Measurements from ENCODE around the gene USP15. TPM values are rescaled to one million over a fixed set of nuclear protein-coding genes. Genes with fewer than 3 reads are reported as not detected.

USP15 gene
- 53.4 TPM for polyA plus RNA-seq (ENCODE audit: insufficient read length)
- long read RNA-seq, donor 1, full-length matches to known transcripts = 4 of 4 reads
- long read RNA-seq, donor 1, partial matches to known transcripts = 0 of 4 reads
- long read RNA-seq, donor 1, other reads (novel, unspliced or antisense) = 0 of 4 reads
- long read RNA-seq, donor 2, full-length matches to known transcripts = 5 of 5 reads
- long read RNA-seq, donor 2, partial matches to known transcripts = 0 of 5 reads
- long read RNA-seq, donor 2, other reads (novel, unspliced or antisense) = 0 of 5 reads
- long read RNA-seq, donor 3, full-length matches to known transcripts = 5 of 5 reads
- long read RNA-seq, donor 3, partial matches to known transcripts = 0 of 5 reads
- long read RNA-seq, donor 3, other reads (novel, unspliced or antisense) = 0 of 5 reads
- long read RNA-seq, donor 4, partial matches to known transcripts = 0 of 2 reads
- long read RNA-seq, donor 4, other reads (novel, unspliced or antisense) = 0 of 2 reads
- long read RNA-seq, donor 5, full-length matches to known transcripts = 10 of 10 reads
- long read RNA-seq, donor 5, partial matches to known transcripts = 0 of 10 reads
- long read RNA-seq, donor 5, other reads (novel, unspliced or antisense) = 0 of 10 reads
- long read RNA-seq, donor 6, partial matches to known transcripts = 0 of 4 reads
- long read RNA-seq, donor 6, other reads (novel, unspliced or antisense) = 0 of 4 reads
- long read RNA-seq, donor 7, full-length matches to known transcripts = 9 of 9 reads
- long read RNA-seq, donor 7, partial matches to known transcripts = 0 of 9 reads
- long read RNA-seq, donor 7, other reads (novel, unspliced or antisense) = 0 of 9 reads
- long read RNA-seq, donor 8, full-length matches to known transcripts = 4 of 4 reads
- long read RNA-seq, donor 8, partial matches to known transcripts = 0 of 4 reads
- long read RNA-seq, donor 8, other reads (novel, unspliced or antisense) = 0 of 4 reads

DNA sequence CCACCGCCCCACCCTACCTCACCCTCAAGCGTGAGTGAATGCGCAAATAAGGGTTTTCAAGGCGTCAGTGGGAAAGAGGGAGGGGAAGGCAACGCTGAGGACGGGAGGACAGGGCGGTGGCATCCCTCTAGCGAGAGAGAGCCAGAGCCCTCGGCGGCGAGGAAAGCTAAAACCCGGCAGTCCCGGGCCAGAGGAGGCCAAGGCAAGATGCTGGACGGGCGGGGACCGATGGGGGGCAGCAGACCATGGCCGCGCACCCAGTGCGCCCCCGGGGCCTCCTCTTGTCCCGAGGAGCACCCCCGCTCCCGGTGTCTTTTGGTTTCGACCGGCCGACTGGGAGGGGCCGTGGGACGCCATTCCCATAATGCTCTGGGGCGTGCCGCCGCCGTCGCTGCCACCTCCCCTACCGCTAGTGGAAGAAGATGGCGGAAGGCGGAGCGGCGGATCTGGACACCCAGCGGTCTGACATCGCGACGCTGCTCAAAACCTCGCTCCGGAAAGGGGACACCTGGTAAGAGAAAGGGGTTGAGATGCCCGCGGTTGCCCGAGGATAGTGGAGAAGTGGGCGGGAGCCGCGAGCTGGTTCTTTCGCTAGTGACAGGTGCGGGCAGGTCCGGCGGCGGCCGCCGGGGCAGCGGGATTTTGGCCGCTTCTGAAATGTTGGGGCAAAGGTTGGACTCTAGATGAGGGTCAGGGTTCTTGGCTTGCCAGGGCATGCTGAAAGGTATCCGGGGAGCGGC is at the start of gene USP15:
USP15 (plus strand) TSS at position 412 of the 740 bp plus-strand sequence; CDS start at position 423, 11 bp downstream.
- peak; percentile 97 for DNase-seq

DNA sequence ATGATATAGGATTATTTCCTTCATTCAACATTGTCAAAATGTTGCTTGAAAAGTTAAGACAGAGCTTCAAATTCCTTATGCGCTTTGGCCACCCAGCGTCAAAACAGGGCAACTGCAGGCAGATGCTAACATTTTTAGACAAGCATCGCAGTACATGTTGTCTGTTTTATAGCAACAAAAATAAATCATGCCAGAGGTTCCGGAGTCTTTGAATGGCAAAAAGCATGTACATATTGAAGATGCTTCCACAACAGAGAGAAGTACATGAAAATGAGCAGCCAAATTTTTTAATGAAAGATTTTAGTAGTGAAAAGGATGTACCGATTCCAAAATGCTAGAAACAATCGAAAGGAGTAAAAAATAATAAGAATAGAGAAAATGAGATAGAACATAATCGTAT is 49.8 kb upstream of the USP15 start:
- no peak for DNase-seq

DNA sequence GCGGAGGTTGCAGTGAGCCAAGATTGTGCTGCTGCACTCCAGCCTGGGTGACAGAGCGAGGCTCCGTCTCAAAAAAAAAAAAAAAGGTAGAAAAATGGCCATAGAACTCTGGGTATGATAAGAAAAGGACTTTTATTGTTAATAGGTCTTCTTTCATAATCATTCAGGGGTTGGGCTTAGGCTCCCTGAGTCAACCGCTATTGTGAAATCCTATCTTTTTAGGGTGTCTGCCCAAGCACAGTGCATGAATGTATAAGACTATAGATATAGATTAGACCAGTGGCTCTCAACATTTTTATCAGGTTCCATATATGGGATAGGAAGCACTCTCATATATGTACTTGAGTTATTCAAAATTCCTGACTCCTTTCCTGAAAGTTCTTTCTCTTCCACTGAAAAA is 48.7 kb upstream of the USP15 start:
- no peak for DNase-seq

DNA sequence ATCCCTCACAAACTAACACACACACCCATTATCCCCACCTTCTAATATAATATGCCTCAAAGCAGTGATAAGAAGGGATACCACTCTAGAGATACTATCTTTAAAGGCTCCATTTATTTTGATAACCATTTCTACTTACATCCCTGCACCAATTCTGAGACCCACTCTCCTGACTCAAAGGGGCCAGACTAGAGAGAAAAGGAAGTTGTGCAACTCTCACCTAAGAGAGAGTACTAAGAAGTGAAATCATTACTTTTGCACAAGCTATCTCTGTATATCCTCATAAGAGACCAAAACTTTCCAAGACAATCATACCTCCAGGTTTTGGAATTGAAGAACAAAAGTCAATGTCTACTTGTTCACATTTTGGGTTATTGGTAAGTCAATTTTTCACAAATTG is 45.4 kb upstream of the USP15 start:
- DNase-seq = no peak

DNA sequence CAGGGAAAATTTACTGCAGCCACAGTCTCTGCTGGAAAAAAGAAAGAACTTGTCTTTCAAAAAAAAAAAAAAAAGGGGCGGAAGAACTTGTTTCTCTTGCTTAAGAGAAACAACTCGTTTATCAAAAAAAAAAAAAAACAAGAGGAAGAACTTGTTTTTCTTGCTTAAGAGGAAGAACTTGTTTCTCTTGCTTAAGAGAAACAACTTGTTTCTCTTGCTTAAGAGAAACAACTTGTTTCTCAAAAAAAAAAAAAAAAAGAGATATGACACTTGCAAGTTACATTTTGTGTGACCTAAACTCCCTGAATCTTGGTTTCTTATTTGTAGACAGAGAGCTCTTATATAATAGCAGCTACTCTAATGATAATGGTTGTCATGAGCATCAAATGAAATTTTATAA is 44.7 kb upstream of the USP15 start:
- DNase-seq = no peak

DNA sequence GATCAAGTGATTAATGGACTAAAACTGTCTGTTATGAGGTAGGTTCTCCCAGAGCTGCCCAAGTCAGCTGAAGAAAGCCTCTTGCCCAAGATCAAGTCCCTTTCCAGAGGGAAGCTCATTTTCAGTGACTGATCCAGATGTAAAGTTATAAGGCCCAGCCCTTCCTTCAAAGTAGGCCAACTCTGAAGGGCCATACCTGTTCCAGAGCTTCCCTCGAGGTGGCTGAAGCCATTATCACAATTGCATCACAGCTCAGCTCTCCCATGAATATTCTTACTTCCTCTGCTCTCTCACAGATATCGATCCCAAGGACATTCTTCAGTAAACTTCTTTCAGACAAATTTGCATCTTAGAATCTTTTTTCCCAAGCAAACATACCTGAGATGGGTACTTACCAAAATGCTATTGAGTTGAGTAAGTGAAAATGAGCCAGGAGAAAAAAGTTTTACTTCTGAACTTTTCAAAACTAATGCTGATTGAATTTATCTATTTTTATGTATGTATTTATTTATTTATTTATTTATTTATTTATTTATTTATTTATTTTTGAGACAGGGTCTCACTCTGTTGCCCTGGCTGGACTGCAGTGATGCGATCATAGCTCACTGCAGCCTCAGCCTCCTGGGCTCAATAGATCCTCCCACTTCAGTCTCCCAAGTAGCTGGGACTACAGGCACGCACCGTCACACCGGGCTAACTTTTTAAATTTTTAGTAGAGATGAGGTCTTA is 42.6 kb upstream of the USP15 start:
- DNase-seq = no peak

DNA sequence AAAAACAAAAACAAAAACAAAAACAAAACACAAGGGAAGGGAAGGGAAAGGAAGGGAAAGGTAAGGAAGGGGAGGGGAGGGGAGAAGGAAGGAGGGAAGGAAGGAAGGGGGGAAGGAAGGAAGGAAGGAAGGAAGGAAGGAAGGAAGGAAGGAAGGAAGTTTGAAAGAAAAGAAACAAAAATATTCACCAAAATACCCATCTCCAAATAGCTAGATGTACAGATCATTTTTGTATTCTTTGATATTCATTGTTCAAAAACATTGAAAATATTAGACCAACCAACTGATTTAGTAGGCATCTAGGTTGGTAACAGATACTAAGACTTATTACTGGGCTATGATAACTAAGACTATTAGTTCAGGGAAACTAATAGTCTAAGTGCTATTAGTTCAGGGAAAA is 39.1 kb upstream of the USP15 start:
- DNase-seq = no peak

DNA sequence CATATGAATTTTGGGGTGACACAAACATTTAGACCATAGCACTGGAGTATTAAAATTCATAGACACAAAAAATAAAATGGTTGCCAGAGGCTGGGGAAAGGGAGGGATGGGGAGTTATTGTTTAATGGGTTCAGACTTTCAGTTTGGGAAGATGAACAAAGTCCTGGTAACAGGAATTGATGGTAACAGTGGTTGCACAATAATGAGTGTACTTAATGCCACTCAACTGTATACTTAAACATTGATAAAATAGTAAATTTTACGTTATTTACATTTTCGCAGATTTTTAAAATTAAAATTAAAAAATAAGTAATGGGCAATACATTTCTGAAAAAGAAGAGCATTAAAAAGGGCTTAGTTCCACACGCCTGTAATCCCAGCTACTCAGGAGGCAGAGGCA is 35.6 kb upstream of the USP15 start:
- no peak for DNase-seq

DNA sequence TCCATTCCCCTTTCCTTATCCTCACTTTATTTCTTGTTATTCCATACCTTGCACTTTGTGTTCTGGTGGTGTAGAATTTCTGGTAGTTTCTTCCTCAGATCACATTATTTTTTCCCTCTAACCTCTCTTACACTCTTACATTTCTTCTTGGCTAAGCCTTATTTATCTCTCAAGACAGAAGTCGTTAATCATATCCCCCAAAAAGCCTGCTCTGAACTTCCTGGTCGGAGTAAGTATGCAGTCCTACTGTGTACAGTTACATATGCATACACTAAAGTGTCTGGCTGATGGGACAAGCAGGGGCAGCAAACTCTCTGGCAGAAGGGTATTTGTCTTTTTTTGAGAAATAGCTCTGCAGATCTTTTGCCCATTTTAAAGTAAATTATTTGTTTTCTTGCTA is 33.1 kb upstream of the USP15 start:
- no peak for DNase-seq

DNA sequence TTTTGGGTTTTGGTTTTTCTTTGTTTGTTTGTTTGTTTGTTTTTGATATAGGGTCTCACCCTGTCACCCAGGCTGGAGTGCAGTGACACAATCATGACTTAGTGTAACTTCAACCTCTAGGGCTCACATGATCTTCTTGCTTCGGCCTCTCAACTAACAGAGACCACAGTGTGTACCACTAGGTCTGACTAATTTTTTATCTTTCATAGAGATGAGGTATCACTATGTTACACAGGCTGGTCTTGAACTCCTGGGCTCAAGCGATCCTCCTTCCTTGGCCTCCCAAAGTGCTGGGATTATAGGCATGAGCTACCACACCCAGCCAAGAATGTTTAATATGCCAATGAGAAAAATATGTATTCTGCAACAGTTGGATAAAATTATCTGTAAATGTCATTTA is 29.6 kb upstream of the USP15 start:
- no peak for DNase-seq

DNA sequence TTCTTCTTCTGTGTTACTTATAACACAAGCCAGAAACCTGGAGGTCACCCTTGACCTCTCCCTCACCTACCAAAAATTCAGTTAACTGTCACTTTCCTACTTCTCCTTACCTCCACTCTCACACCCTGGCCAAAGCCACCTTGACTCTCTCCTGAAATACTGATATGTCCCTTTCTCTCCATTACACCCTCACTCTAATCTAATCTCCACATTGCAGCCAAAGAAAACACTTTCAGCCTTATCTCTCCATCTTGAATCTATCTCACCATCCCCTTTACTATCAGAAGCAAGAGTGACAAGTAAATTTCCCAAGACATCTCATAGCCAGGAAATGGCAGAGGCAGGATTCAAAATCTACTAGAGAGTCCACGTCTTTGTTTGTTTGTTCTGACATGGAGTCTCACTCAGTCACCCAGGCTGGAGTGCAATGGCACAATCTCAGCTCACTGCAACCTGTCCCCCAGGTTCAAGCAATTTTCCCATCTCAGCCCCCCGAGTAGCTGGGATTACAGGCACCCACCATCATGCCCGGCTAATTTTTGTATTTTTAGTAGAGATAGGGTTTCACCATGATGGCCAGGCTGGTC is 28.0 kb upstream of the USP15 start:
- DNase-seq = no peak

DNA sequence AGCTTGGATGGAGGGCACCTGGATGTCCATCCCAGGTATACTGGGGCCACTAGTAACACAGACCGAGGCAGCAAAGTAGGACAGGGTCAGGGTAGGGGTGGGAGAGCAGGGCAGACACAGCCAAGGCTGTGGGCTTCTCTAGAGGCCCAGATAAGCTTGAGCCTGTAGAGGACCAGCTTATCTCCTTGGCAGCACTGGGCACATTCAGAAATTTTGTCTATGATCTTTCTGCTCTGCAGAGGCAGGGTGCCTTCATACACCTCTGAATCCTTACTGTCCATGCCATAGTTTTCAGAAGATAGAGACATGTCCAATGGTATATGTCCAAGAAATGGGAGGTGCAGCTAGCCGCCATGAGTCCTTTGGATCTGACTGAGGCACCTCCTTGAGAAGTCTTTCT is 26.4 kb upstream of the USP15 start:
- no peak for DNase-seq

DNA sequence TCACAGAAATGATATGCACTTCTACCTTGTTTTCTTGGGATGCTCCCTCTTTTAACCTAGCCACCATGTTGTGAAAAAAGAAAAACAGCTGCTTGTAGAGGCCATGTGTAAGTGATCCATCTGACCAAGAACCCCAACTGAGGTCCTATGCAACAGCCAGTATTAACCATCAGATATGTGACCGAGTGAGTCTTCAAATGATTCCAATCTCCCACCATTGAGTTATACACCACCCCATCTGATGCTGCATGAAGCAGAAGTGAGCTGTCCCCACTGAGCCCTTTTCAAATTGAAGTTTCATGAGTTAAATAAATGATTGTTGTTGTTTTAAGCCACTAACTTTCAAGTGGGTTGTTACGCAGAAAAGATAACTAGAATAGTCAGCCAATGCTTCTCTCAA is 20.6 kb upstream of the USP15 start:
- DNase-seq = no peak

DNA sequence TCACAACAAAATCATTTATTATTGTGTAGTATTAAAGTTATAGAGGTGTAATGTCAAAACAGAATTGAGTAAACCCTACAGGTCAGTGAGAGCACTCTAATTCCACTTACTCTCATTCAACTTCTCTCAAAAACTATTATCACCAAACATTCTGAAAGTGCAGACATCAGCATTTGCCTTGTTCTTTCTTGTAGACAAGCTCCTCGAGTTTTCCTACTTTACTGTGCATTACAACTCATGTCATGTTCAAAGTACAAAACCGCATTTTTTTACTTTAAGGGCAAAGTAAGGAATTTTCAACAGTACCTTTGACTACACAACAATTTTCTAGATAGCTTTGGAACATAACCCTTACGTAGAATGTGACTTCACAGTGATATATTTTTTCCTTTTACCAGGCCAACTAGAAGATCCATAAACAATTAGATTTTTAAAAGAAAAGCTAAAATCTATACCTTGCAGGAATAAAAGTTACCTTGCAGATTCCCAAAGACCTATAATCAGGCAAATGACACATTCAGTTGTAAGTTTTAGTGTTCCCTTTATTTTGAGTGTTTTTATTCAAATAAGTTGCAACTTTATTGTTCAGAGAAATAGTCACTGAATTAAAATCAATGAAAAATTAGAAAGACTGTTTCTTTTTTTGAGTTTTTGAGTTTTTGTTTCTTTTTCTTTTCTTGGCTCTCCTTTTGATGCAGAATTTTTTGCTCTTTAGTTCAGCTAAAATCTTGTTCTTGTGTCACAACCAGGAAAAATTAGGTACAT is 12.7 kb upstream of the USP15 start:
- no peak for DNase-seq

DNA sequence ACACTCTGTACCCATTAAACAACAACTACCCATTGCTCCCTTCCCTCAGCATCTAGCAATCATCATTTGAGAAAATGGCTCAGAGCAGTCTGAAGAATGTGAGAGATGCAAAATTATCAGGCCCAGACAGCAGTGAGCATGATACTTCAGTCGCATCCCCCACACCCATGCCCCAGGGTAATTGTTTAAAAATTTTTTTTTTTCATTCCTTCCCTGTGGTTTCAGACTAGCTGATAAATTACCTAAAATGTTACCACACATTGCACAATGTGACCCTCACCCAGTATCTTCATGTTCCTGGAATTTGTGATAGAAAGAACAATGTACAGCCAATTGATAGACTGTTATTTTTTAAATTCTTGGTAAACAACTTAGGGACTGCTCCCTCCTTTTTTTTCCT is 11.3 kb upstream of the USP15 start:
- DNase-seq = no peak

DNA sequence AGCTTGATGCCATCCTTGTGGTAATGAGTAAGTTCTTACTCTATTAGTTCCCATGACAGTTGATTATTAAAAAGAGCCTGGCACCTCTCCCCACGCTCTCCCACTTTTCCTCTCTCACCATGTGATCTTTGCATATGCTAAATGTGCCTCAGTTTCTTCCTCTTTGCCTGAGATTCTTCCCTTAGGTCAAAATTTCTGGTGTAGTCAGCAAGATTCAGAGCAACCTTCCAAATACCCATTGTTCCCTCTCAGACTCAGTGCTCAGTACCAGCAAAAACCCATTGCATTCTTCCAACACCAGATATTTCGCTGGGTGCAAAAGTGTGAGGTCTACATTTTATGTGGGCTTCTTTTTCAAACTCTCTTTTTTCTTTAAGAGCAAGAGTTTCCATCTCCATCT is 10.8 kb upstream of the USP15 start:
- DNase-seq = no peak

DNA sequence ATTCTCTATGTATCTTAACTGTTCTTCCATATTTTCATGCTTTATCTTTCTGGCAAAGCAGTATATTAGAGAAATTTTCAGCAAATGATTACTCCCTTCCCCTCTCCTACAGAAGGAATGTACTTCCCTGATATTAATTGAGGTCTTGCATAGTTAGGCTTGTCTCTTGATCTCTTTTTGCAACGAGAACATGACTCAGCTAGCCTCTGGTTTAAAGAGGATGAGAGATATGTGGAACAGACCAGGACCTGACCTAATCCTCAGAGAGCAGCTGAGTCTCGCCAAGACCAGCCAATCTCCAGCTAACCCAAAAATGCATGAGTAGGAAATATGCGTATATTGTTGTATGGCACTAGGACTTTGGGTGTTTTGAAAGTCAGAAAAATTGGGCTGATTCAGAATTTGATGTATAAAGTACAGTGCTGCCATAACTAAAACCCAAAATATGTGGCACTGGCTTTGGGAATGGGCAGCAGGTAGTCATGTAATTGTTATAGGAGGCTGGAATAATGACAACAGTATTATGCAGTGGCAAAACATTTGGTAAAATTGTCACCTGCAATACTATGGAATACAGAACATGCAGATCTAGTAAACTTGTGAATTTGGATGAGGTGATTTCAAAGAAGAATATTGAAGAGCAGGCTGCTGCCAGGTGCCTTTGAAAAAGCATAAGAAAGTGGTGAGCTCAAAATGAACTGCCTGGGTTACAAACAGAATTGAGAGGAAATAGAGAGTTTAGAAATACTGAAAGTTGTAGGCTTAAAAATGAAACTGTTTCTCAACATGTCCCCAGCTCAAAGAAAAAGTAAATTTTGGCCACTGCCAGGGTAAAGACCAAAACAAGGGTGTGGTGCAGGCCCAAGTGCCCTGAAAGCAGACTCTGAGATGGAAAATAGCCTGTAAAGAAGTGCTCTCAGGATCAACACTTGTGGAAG is 9.3 kb upstream of the USP15 start:
- no peak for DNase-seq

DNA sequence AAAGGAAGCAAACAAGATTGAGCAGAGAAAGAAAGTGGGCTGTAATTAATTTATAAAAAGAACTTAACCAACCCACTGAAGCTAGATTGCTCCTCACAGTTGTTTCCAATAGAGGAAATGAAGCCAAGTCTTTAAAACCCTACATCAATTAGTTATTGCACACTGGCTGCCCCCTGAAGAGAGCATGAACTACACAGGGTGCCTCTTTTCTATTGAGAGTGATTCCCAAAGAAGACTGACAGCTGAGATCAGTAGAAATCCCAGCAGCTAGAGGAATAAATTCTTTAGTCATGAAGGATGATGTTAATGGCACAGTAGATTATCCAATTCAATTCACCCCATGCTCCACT is 8.6 kb upstream of the USP15 start:
- no peak for DNase-seq

DNA sequence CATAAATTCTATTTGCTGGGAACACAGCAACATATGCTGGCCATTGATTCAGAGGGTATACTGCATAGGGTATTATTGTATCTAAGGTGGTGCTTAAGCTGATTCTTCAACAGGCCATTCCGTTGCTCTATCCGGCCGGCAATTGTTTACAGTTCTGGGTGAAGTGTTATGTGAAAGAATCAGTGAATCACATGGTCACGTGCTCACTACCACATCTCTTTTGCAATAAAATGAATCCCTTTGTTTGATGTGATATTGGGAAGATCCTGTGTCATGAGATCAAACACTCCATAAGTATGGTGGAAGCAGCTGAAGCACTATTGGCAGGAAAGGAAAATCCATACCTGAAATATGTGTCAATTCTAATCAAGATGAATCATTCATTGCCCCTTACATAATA is 7.6 kb upstream of the USP15 start:
- no peak for DNase-seq

DNA sequence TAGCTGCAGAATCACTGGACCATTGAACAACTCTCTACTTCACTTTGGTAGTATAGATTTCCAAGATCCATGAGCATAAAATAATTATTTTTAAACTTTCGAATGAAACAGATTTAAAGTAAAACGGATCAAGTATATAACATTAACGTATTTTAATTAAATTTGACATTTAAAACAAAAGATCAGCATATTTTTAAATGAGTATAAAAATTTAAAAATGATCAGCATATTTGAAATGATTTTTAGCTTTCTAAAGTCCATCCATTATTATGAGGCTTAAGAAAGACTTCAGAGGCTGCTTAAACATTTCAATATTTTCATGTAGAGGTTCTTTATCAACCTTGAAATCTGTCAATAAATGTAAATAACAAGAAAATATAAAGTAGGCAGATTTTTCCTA is 5.2 kb upstream of the USP15 start:
- no peak for DNase-seq

Measured in left kidney (tissue), 8 donors.